GM21367 (cell line): ENCODE measurements around the gene IGSF23.

Experiments used
- ATAC-seq: cut with Tn5 transposase; IDR thresholded peaks from one replicate; pipeline ENCODE4 v1.9.1; 2021; ENCODE audit not compliant: unreplicated experiment

Gene IGSF23

GRCh38 chr19:44640518-44640917, 27.2 kb downstream of the IGSF23 start:
- ATAC-seq: no peak

- no peak for ATAC-seq
Observed at GRCh38 chr19:44641501-44642265, 28.3 kb downstream of the IGSF23 start.

GRCh38 chr19:44642377-44642776, 29.0 kb downstream of the IGSF23 start:
- no peak for ATAC-seq

- ATAC-seq: no peak
Observed at GRCh38 chr19:44643605-44644401, 30.4 kb downstream of the IGSF23 start, which contains the start of gene PVR. PVR (plus strand) TSS chr19:44643910; CDS start chr19:44644097, 187 bp downstream.

GRCh38 chr19:44644402-44645016, 31.1 kb downstream of the IGSF23 start:
- no peak for ATAC-seq

GRCh38 chr19:44645407-44646048, 32.2 kb downstream of the IGSF23 start:
- no peak for ATAC-seq

- ATAC-seq: no peak
Observed at GRCh38 chr19:44646049-44646416, 32.7 kb downstream of the IGSF23 start.

GRCh38 chr19:44647144-44647543, 33.8 kb downstream of the IGSF23 start:
- ATAC-seq: no peak

- no peak for ATAC-seq
Observed at GRCh38 chr19:44648631-44649251, 35.4 kb downstream of the IGSF23 start.

GRCh38 chr19:44649578-44650145, 36.3 kb downstream of the IGSF23 start:
- ATAC-seq: no peak

GRCh38 chr19:44653343-44653742, 40.0 kb downstream of the IGSF23 start:
- no peak for ATAC-seq

- peak; percentile 77 for ATAC-seq
Observed at GRCh38 chr19:44653977-44654774, 40.8 kb downstream of the IGSF23 start.

- no peak for ATAC-seq
Observed at GRCh38 chr19:44657211-44657921, 44.0 kb downstream of the IGSF23 start.

- ATAC-seq: no peak
Observed at GRCh38 chr19:44658069-44658733, 44.8 kb downstream of the IGSF23 start.

- no peak for ATAC-seq
Observed at GRCh38 chr19:44660081-44660480, 46.7 kb downstream of the IGSF23 start.

- ATAC-seq: no peak
Observed at GRCh38 chr19:44661205-44661604, 47.8 kb downstream of the IGSF23 start.

- ATAC-seq: no peak
Observed at GRCh38 chr19:44661904-44662303, 48.5 kb downstream of the IGSF23 start.

GRCh38 chr19:44662691-44663385, 49.5 kb downstream of the IGSF23 start:
- ATAC-seq: no peak
